ENCODE data around the gene CLECL1.
"Not testable (repeated sequence)": the region's sequence is repeated elsewhere in the genome, so short reads cannot be mapped to it uniquely, and the experiment has no call there.

Gene CLECL1

DNA sequence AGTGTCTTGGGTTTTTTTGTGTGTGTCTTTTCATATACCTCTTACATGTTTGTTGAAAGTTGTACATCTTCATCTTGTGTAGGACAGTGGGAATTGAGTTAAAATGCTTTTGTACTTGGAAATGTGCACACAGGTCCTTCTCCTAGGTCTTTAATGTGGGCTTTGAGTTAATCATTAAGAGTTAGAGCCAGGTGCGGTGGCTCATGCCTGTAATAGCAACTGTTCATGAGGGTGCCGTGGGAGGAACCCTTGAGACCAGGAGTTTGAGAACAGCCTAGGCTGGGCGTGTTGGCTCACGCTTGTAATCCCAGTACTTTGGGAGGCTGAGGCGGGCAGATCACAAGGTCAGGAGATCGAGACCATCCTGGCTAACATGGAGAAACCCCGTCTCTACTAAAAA, 13.9 kb downstream of the CLECL1 start:
- no peak for DNase-seq

DNA sequence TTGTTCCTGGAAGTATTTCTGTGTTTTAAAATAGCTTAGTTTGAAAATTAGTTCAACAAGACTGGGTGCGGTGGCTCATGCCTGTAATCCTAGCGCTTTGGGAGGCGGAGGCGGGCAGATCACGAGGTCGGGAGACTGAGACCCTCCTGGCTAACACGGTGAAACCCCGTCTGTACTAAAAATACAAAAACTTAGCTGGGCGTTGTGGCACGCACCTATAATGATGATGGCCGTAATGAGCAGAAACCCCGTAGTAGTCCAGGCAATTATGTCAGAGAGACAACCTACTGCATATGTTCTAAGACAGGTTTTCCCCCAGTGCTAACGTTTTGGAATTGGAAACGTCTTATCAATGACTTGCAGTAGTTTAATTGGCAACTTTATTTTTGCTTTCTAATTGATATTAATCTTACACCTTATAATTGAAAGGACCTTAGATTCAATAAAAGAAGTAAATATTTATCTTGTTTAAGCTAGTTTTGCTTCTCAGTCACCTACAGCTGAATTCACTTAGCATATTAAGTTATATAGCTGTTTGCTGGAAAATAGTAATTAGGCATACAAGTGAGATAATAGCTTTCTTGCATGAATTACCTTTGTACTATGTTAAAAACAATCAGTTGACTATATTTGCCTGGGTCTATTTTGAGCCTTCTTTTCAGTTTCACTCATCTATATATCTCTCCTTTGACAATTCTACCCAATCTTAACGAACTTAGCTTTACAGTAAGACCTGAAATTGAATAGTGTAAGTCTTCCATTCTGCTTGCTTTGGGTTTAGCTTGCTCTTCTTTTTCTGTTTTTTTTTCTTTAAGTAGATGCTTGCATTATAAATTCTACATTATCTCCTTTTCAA, 15.6 kb downstream of the CLECL1 start:
- DNase-seq = no peak

DNA sequence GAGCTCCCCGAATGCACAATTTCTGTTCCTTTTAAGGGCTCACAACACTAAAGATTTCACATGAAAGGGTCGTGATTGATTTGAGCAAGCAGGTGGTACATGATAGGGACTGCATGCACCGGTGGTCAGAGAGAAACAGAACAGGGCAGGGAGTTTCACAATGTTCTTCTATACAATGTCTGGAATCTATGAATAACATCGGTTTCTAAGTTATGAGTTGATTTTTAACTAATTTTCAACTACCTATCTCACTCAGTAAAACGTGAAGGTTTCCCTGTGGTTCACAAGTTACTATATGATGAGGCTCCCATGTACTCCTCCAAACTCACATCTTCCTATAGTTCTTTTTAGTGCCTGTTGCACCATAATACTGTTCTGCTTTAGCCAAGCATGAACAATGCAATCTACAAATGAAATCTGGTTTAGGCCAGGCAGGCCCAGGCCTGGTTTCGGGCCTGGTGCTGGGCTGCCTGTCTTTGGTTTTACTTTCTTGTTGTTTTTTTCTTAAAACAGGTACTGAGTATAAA, 19.8 kb downstream of the CLECL1 start:
- not testable (repeated sequence) for DNase-seq

DNA sequence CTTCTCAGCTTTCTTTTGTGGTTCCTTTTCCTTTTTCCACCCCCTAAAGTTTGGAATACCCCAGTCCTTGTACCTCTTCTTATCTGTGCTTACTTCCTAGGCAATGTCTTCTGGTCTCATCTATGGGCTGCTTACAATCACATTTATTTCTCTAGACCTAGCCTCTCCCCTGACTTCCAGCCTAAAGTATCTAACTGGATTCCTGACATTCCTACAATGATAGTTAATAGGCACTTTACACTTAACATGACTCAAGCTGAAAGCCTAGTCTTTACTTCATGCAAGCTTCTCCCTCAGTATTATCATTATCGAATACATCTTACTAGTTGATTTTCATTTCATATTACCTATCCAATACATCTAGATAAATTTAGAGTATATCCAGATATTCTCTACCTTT, 21.2 kb downstream of the CLECL1 start:
- peak; percentile 40 for DNase-seq

DNA sequence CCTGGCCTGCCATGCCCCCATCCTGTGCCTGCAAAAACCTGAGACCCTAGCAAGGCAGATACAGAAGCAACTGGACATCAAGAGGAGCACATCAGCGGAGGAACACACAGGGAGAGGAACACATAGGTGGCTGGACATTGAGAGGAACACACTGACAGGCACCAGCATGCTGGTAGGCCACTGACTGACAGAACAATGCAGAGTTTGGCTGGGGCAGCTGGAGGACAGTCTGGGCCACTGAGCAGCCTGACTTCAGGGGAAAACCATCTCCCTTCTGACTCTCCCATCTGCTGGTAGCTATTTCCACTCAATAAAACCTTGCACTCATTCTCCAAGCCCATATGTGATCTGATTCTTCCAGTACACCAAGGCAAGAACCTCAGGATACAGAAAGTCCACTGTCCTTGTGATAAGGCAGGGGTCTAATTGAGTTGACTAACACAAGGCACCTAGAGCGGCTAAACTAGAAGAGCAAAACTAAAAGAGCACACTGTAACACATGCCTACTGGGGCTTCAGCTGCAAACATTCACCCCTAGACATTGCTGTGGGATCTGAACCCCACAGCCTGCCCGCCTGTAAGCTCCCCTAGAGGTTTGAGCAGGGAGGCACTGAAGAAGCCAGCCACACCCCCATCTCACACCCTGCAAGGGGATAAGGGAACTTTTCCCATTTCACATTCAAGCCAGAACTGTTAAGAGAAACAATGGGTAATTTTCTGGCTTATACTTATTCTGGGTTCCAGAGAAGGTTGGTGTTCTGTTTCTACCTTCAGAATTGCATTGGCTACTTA, 22.1 kb downstream of the CLECL1 start:
- DNase-seq = no peak

DNA sequence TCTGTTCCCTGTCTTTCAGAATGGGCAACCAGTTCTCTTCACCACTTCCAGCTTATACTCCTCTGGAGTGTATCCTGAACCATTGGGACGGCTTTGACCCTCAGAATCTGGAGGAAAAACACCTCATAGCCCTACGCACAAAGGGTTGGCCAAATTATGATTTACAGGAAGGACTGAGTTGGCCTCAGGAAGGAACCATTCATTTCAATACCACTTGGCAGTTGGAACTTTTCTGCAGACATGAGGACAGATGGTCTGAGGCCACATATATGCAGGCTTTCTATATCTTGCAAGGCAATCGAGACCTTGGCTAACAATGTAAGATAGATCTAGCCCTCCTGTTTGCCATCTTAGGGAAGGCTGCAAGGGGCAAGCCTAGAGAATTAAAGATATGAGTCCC, 24.0 kb downstream of the CLECL1 start:
- DNase-seq = no peak

DNA sequence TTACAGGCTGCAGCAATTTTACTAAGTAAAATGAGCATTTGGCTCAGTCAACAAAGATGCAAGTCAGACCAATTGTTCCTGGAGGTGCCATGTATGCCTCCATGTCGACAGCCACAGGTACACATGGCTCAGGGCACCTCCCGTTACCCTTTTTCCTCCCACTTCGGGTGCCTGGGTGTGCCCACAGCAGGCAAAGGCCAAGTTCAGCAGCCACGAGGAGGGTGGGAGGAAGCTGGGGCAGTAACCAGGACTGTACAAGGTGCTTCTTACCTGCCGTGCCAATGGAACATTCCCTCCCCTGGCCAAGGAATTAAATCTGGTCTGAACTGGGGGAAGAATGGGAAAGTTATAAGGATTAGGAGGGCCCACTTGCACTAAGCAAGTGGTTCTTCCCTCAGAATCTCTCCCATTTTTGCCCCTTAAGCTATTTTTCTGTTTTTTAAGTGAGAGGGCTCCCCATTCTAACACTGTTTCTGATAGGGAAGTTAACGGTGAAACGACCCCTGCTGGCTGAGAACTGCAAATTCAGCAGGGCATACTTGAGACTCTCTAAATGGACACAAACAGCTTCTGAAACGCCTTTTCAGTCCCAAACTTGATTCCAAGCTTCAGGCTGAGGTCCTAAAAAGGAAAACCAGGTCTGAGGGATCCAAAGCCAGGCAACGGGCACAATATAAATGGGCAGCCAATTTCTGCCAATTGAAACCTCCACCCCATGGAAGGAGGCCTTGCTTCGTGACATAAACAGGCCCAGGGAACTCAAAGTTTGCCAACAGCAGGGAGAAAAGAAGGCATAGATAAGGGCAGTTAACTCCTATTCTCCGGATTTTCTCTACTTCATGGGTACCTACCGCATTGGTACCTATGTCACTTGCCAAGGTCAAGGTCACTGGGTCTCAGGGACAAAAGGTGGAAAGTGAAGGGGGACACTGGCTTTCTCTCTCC, 24.8 kb downstream of the CLECL1 start:
- peak; percentile 54 for DNase-seq

DNA sequence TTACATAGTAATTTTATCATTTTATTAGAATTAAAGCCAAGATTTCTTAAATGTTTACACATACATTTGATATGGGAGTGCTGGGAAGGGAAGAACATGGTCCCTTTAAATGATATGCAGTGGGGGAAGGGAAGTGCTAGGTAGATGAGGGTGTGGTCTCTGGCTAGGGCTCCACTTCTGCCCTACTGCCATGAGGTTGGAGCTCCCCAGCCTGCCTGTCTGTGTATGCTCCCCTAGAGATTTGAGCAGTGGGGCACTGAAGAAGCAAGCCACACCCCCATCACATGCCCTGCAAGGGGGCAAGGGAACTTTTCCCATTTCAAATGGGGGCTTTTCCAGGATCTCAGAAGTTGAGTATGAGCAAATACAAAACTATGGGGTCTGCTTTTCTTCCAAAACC, 25.5 kb downstream of the CLECL1 start:
- DNase-seq = no peak

DNA sequence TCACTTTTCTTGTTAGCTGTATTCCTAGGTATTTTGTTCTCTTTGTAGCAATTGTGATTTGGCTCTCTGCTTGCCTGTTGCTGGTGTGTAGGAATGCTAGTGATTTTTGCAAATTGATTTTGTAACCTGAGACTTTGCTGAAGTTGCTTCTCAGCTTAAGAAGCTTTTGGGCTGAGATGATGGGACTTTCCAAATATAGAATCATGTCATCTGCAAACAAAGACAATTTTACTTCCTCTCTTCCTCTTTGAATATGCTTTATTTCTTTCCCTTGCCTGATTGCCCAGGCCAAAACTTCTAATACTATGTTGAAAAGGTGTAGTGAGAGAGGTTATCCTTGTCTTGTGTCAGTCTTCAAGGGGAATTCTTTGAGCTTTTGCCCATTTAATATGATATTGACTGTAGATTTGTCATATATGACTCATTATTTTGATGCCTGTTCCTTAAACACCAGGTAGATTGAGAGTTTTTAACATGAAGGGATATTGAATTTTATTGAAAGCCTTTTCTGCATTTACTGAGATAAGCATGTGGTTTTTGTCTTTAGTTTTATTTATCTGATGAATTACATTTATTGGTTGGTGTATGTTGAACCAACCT, 26.7 kb downstream of the CLECL1 start:
- no peak for DNase-seq

DNA sequence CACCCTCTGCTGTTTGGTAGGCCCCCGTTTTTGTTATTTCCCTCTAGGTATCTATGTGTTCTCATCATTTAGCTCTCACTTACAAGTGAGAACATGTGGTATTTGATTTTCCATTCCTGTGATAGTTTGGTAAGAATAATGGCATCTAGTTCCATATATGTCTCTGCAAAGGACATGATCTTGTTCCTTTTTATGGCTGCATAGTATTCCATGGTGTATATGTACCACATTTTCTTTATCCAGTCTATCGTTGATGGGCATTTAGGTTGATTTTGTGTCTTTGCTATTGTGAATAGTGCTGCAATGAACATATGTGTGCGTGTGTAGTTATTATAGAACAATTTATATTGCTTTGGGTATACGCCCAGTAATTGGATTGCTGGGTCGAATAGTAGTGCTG, 28.3 kb downstream of the CLECL1 start:
- not testable (repeated sequence) for DNase-seq

DNA sequence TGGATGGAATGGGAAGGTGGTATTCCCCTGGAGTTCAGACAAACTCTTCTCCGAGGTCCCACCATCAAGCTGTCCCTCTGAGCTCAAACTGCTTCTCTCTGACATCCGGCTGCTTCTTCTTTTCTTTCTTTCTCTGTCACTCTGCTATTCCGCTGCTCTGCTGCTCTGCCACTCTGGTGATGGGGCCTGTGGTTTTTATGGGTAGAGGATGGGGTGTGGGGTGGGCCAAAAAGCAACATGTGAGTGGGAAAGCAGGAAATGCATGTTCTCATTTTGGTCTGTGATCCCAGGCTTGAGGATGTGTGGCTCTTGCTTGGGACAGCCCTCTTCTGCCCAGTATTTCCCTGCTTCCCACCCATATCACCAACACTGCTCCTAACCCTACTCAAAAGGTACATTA, 30.6 kb downstream of the CLECL1 start:
- no peak for DNase-seq

DNA sequence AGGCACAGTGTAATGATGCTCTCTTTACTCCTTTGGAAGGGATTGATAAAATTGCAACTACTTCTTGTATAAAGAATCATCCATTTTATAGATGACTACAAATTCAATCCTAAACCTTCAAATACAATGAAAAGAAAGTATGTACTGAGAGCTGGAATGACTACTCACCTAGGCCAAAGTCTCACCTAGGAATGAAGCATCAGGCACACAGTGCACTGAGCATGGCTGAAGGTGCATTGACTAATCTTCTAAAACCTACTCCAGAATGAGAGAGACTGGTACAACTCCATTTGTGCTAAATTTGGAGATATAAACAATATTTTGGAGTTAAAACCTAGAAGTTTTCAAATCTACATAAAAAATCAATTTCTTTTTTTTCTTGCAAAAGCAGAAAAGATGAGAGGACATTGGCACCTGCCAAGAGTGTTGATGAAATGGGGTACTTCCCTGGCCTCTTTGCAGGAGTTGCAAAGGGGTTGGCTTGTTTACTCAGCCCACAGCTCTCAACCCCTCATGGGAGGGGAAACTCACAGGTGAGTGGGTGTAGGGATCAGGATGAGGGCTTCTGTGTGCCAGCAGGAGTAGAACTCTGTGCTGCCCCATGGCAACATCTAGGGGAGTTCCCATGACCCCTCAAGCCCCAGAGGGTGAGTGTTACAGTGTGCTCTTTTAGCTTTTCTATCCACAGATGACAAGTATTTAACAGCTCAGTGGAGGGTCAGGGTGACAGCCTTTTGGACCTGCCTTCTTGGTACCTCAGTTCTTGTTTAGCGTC, 31.3 kb downstream of the CLECL1 start:
- no peak for DNase-seq

DNA sequence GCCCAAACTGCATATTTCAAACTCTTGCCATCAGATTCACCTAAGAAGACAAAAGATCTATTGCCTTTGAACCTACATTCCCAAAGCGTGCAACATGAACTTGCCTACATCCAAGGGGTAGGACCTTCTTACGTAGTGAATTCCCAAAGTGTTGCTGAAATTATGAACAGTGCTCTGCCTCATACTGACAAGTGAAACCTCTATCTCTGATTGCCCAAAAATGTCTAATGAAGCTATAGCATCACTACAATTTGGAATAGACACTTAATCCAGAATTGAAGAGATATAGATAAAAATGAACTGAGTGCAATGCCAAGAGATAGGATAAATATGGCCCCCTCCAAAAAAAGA, 32.3 kb downstream of the CLECL1 start:
- DNase-seq = no peak

DNA sequence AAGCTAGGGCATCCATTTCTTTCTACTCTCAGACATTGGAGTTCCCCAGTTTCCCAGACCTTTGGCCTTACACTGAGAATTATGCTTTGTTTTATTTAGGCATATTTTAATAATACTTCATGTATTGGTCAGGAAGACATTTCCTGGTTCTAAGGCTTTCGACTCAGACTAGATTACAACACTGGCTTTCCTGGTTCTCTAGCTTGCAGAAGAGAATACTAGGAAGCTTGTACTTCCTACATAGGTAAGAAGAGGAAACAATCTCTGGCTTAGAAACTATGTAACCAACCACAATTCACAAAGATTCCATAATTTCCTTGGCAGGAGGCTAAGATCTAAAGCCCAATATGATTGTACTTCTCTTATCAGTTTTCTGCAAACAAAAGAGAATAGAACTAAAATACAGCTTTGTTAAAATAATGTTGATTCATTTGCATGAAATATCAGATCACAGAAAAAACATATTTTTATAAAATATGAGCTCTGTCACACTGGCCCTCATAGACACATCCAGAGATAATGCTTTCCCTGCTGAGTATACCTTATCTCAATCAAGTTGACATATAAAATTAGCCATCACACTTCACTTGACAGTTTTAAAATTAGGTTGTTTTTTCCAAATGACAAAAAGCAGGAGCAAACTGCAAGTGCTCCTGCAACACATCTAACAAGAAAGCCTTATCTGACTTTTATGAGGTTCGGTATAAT, 32.8 kb downstream of the CLECL1 start:
- no peak for DNase-seq

DNA sequence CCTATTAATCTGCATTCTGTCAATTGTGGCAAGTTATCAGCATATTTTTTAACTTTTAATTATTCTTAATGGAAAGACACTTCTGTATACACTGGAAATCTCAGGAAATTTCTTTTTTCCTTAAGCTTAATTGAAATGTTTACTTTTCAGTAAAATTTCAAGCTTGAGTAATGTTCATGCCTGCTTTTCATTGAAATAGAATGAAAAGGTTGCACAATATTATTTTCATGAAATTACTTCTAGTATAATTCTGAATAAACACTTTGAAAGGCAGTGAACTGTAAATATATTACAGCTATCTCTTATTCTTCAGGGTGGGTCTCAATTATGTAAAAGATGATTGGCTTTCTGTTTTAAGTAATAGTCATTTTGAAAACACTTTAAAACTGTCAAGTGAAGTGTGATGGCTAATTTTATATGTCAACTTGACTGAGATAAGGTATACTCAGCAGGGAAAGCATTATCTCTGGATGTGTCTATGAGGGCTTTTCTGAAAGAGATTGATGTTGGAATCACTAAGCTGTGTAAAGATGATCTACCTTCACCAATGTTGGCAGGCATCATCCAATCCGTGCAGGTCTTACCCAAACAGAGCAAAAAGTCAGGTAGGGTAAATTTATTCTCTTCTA, 33.5 kb downstream of the CLECL1 start:
- DNase-seq = no peak

DNA sequence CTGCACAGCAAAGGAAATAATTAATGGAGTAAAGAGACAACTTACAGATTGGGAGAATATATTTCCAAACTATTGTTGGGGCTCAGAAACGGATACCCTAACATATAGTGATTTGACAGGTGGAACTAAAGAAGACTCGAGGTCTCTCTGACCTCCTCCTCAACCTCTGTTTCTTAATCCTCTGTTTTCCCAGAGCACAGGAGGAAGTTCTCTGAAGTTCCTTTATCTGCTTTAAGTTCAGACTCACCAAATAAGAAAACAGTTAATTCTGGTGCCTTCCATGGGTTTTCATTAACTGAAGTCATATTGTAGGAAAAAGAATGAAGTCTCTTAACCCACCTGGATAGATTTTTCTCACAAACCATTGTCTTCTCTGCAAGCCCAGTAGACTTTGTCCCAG, 34.2 kb downstream of the CLECL1 start:
- DNase-seq = no peak

DNA sequence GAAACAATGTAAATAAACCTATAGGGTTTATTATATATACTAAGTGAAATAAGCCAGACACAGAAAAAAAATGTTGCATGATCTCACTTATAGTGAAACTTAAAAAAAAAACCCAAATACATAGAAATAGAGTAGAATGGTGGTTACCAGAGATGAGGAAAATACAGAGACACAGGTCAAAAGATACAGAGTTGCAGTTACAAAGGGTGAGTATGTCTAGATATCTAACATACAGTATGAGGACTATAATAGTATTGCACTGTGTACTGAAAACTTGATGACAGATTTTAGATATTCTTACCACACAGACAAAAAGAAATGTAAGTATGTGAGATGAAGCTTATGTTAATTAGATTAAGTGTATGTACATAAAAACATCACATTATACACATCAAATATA, 35.3 kb downstream of the CLECL1 start:
- DNase-seq = no peak

DNA sequence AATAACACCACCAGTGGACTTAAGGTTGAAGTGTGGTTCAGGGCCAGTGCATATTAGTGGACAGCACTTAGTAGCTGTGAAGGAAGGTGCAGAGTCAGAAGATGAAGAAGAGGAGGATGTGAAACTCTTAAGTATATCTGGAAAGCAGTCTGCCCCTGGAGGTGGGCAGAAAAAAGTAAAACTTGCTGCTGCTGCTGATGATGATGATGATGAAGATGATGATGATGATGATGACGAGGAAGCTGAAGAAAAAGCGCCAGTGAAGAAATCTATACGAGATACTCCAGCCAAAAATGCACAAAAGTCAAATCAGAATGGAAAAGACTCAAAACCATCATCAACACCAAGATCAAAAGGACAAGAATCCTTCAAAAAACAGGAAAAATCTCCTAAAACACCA, 37.2 kb downstream of the CLECL1 start:
- not testable (repeated sequence) for DNase-seq

DNA sequence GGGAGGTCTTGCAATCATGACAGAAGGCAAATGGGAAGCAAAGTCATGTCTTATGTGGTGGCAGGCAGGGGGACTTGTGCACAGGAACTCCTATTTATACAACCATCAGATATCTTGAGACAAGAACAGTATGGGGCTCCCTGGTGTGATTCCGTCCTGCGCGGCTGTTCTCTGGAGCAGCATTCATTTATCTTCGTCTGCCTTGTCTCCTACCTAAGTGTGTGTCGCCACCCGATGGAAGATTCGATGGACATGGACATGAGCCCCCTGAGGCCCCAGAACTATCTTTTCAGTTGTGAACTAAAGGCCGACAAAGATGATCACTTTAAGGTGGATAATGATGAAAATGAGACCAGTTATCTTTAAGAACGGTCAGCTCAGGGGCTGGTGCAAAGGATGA, 37.7 kb downstream of the CLECL1 start:
- not testable (repeated sequence) for DNase-seq

DNA sequence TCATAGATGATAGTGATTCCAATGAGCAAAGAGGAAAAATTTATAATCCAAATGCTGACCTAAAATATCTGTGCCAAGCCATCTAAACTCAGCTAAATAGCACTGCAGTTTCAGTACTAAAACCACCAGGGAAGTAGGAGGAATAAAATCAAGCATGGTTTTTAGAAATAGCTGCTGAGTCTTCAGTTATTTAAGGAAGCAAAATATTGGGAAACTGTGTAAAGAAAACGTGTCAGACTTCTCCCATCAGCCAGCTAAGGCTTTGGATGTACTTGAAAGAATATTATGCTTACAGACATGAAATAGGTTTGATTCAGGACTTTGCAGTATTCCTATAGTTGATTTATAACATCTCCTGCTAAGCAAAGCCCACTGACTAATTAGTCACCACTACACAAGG, 38.7 kb downstream of the CLECL1 start:
- DNase-seq = no peak

DNA sequence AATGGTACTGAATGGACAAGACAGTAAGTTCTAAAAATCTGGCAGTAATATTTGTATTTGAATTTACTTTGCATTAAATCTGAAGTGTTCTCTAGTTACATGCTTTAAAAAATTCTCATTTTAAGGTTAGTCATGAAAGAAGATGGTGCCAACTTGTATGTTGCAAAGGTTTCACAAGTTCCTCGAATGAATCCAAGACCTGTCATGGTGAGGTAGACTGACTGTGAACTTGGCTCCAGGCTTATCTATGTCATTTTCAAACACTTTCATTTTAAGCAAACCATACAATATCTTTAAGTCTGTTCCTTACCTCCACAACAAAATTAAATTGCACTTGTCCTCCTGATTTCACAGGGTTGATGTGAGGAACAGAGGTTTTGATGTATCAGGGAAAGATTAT, 40.0 kb downstream of the CLECL1 start:
- DNase-seq = no peak

Data from fibroblast of upper back skin (primary cell).